ENCODE data around the gene CCM2L. TPM values are rescaled to one million over a fixed set of nuclear protein-coding genes. Genes with fewer than 3 reads are reported as not detected.

CCM2L gene
- polyA plus RNA-seq, 3 donors, result not detected

- H3K4me2 ChIP-seq (replicated peaks; ENCODE audit: extremely low read depth, low read length, poor library complexity, severe bottlenecking), result peak overlapping the region; percentile 81
- H4K20me1 ChIP-seq (ENCODE audit: insufficient read depth, low read length), result peaks cover 6% of the 10 kb centered on the region
- Mint-ChIP-seq H3K4me1 (peaks cover 96% of the 10 kb centered on the region), H3K36me3 (peaks cover 68 to 94% of the 10 kb centered on the region in 2 donors), H3K27me3 (ENCODE audit: low read depth in 3 of 3) (no peaks in the 10 kb centered on the region), H3K27ac (peak overlapping the region; percentile 97 to 100 (median 99)), H3K4me3 (peak overlapping the region; percentile 76 to 94), H3K9me3 (peaks cover 0 to 2% (median 0%) of the 10 kb centered on the region in 7 donors)
- H3K27me3 ChIP-seq (ENCODE audit: control insufficient read depth in 2 of 2, insufficient read depth in 2 of 2, low read length in 2 of 2), result no peaks in the 10 kb centered on the region
- peaks cover 98 to 100% of the 10 kb centered on the region in 2 donors for H3K4me1 ChIP-seq (ENCODE audit: control insufficient read depth in 1 of 2, insufficient read depth in 2 of 2, low read length in 2 of 2)
- peak overlapping the region; percentile 91 to 94 for H3K27ac ChIP-seq (ENCODE audit: low read depth in 1 of 2, low read length in 2 of 2)
- no peak overlapping the region for H2AFZ ChIP-seq (ENCODE audit: insufficient read depth, low read depth, low read length, poor library complexity, severe bottlenecking)
- H3K9ac ChIP-seq (ENCODE audit: insufficient read depth, low read length, poor library complexity, severe bottlenecking), result peak overlapping the region; percentile 61
- H3K36me3 ChIP-seq (replicated peaks in 1 of 2; ENCODE audit: control insufficient read depth in 1 of 2, insufficient read depth in 2 of 2, low read length in 2 of 2), result peaks cover 43 to 54% of the 10 kb centered on the region in 2 donors
- H3K9me3 ChIP-seq (replicated peaks in 1 of 2; ENCODE audit: control insufficient read depth in 1 of 2, insufficient read depth in 1 of 2, low read length in 2 of 2), result no peaks in the 10 kb centered on the region
- intact Hi-C loops (cut with micrococcal nuclease), result loop anchor here in 1 of 2 donors (5.0 kb wide), 1 partner anchor 50 kb away; no protein-coding TSS in a partner anchor
- H3K79me2 ChIP-seq (ENCODE audit: insufficient read depth, low read length), result peaks cover 97% of the 10 kb centered on the region
- no peak for TF ChIP-seq CTCF (IDR thresholded peaks at IDR 0.05)
- peak overlapping the region; percentile 33 to 72 (median 34) for H3K4me3 ChIP-seq (replicated peaks in 1 of 3; ENCODE audit: low read depth in 2 of 3, low read length in 3 of 3)
- peak; percentile 95 to 97 (median 97) for DNase-seq
- 0% methylated on average over 1 of the region's 4 CpGs for WGBS (ENCODE audit: insufficient coverage)
These were observed 52.5 kb downstream of the CCM2L start for GRCh38 chr20:32062776-32063170.

- Histone ChIP-seq H3K4me3 (replicated peaks in 1 of 3; ENCODE audit: low read depth in 2 of 3, low read length in 3 of 3) (peak overlapping the region; percentile 33 to 72 (median 34)), H3K27ac (ENCODE audit: low read depth in 1 of 2, low read length in 2 of 2) (peak overlapping the region; percentile 91 to 94), H3K4me1 (ENCODE audit: control insufficient read depth in 1 of 2, insufficient read depth in 2 of 2, low read length in 2 of 2) (peaks cover 97 to 98% of the 10 kb centered on the region in 2 donors), H3K9ac (ENCODE audit: insufficient read depth, low read length, poor library complexity, severe bottlenecking) (peak overlapping the region; percentile 61), H3K4me2 (replicated peaks; ENCODE audit: extremely low read depth, low read length, poor library complexity, severe bottlenecking) (peak overlapping the region; percentile 81), H4K20me1 (ENCODE audit: insufficient read depth, low read length) (peaks cover 6% of the 10 kb centered on the region), H3K79me2 (ENCODE audit: insufficient read depth, low read length) (peaks cover 95% of the 10 kb centered on the region), H3K27me3 (ENCODE audit: control insufficient read depth in 2 of 2, insufficient read depth in 2 of 2, low read length in 2 of 2) (no peaks in the 10 kb centered on the region), H3K36me3 (replicated peaks in 1 of 2; ENCODE audit: control insufficient read depth in 1 of 2, insufficient read depth in 2 of 2, low read length in 2 of 2) (peaks cover 38 to 45% of the 10 kb centered on the region in 2 donors), H3K9me3 (replicated peaks in 1 of 2; ENCODE audit: control insufficient read depth in 1 of 2, insufficient read depth in 1 of 2, low read length in 2 of 2) (no peaks in the 10 kb centered on the region), H2AFZ (ENCODE audit: insufficient read depth, low read depth, low read length, poor library complexity, severe bottlenecking) (no peak overlapping the region)
- Mint-ChIP-seq H3K36me3 (peaks cover 64 to 90% of the 10 kb centered on the region in 2 donors), H3K4me1 (peaks cover 90% of the 10 kb centered on the region), H3K4me3 (peak overlapping the region; percentile 76 to 94), H3K27ac (peak overlapping the region; percentile 97 to 100 (median 99)), H3K9me3 (peaks cover 0 to 2% (median 0%) of the 10 kb centered on the region in 7 donors), H3K27me3 (ENCODE audit: low read depth in 3 of 3) (no peaks in the 10 kb centered on the region)
- intact Hi-C loops (cut with micrococcal nuclease), result loop anchor here (2.0 to 5.0 kb wide), 2 partner anchors 13 to 49 kb away; no protein-coding TSS in a partner anchor
- peak; percentile 74 to 82 (median 76) for DNase-seq
- TF ChIP-seq CTCF (IDR thresholded peaks at IDR 0.05), result no peak
- WGBS (ENCODE audit: insufficient coverage), result 0% methylated on average over 1 of the region's 4 CpGs
These were observed 53.5 kb downstream of the CCM2L start for GRCh38 chr20:32063695-32064094.

Measured in CD14-positive monocyte (primary cell).